GM12864 (cell line): ENCODE data around the gene NRDE2.

Source experiments
- DNase-seq: peaks from one replicate; pipeline ENCODE4 v3.0.0-alpha.2; 2011; ENCODE audit warnings: low read depth
- H3K4me3 ChIP-seq: 2 replicates; pipeline ENCODE4 v1.5.1; 2011; ENCODE audit warnings: mild to moderate bottlenecking, low read depth, low read length, control low read depth
- CTCF ChIP-seq: IDR thresholded peaks from 2 replicates; pipeline ENCODE4 v1.5.1; 2011; ENCODE audit warnings: low read depth, mild to moderate bottlenecking, moderate library complexity, low read length, control low read depth, inconsistent platforms; ENCODE audit errors: missing control alignments

NRDE2 gene

GRCh38 chr14:90356925-90357324 is 25.2 kb upstream of the NRDE2 start:
- no peak for TF ChIP-seq CTCF

DNA sequence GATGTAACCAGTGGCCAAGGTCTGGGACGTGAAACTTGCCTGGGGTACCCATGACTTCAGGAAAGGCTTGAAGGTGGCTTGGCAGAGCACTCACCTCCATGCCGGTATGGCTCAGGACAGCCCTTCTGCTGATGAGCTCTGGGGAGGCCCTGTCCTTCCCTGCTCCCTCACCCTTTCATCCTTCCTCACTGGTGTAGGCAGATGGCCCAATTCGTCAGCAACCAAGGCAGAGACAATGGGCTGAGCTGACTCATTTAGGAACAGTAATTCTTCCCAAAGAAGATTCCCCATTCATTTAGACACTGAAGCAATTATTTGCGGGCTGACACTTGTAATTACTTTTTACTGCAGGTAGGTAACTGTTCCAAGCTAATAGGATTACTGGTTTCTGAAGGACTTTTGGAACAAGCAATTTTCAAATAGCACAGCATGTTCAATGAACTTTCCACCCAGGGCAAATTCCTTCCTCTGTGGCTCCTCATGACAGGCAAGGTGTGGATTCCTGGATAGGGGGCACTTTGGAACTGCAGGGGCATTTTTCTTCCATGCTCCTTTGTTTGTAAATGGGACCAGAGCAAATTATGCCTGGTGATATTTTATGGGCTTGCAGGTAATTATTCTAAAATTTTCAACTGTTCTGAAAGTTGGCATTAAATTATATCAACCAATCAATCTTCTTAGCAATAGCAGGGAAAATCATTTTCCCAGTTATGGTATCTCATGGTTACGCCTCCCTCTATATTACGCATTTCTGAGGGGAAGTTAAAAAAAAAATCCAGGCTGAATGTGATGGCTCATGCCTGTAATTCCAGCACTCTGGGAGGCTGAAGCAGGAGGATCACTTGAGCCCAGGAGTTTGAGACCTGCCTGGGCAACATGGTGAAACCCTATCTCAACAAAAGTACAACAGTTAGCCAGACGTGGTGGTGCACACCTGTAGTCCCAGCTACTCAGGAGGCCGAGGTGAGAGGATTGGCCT is 24.1 kb upstream of the NRDE2 start:
- TF ChIP-seq CTCF, result no peak
- H3K4me3 ChIP-seq, result no peak overlapping the region
- no peak for DNase-seq

More at GRCh38 chr14:90356925-90357324, 25.2 kb upstream of the NRDE2 start:
- DNase-seq, result no peak
- H3K4me3 ChIP-seq, result no peak overlapping the region

DNA sequence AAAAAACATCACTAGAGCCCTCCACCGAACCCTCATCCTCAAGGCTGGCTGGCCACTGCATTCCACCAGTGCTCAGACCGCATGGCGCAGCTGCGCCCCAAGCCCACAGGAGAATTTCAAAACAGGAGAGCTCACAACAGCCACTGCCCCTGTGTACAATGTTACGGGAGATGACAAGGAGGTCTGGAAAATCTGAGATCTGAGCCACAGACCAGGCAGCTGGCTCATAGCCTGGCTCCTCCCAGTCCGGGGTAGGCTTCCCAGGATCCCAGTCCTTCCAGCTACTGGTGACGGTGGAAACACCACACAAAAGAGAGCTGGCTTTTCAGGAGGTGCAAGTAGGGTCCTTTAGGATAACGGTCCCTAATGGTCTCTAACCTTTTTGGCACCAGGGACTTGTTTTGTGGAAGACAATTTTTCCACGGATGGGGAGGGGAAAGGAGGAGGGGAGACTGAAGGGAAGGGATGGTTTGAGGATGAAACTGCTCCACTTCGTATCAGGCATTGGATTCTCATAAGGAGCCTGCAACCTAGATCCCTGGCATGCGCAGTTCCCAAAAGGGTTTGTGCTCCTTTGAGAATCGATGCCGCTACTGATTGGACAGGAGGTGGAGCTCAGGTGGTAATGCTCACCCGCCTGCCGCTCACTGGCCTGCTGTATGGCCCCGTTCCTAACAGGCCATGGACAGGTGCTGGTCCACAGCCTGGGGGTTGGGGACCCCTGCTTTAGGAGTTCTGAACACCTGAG is 23.0 kb upstream of the NRDE2 start:
- no peak overlapping the region for H3K4me3 ChIP-seq
- no peak for DNase-seq
- no peak for TF ChIP-seq CTCF

- no peak for DNase-seq
- no peak for TF ChIP-seq CTCF
- H3K4me3 ChIP-seq, result no peak overlapping the region
Observed at GRCh38 chr14:90349739-90350138, 18.0 kb upstream of the NRDE2 start.

- no peak for DNase-seq
- TF ChIP-seq CTCF, result no peak
- H3K4me3 ChIP-seq, result no peak overlapping the region
Observed at GRCh38 chr14:90348270-90348669, 16.5 kb upstream of the NRDE2 start.

DNA sequence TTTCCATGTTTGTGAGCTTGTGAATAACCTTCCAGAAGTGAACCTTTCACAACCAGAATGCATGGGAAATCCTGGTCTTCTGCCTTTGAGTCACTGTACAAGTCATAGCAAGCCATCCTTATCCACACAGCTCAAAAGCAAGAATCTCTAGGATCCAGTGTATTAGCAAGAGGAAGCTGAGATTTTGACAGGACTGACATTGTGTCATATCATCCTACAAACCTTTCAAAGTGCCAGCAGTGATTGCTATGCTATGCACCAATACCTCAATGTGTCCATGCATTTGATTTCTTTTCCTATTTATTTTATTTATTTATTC is 13.5 kb upstream of the NRDE2 start:
- DNase-seq, result no peak
- no peak for TF ChIP-seq CTCF
- H3K4me3 ChIP-seq, result no peak overlapping the region
